GM12878 (cell line): ENCODE data around the gene EFNA1.

Experiments used
- BHLHE40 ChIP-seq, 2 experiments: fragments of 450-650 bp in 1 of 2; IDR thresholded peaks; 2 replicates each; pipeline ENCODE4 v1.6.1; 2011 to 2017; ENCODE audit warnings: low read depth in 2 of 2, borderline replicate concordance in 1 of 2, improper control_type of control experiment in 1 of 2, low read length in 1 of 2, mild to moderate bottlenecking in 1 of 2
- CEBPB ChIP-seq, 2 experiments: fragments of 150-350 bp in 1 of 2; IDR thresholded peaks; 2 replicates each; pipeline ENCODE4 v1.6.1; 2012 to 2014; ENCODE audit warnings: low read depth in 2 of 2, low read length in 2 of 2, borderline replicate concordance in 1 of 2, inconsistent platforms in 1 of 2
- GABPA ChIP-seq: IDR thresholded peaks from 2 replicates; pipeline ENCODE4 v1.6.1; 2014; ENCODE audit warnings: antibody characterized with exemption, low read depth, mild to moderate bottlenecking, inconsistent platforms
- POLR2A ChIP-seq: IDR thresholded peaks from 2 replicates; pipeline ENCODE4 v1.6.1; 2011; ENCODE audit warnings: low read depth, mild to moderate bottlenecking, low read length
- POLR2AphosphoS5 ChIP-seq: IDR thresholded peaks from 2 replicates; pipeline ENCODE4 v1.6.1; 2011; ENCODE audit warnings: mild to moderate bottlenecking, low read length, inconsistent platforms
- RAD21 ChIP-seq: IDR thresholded peaks from 2 replicates; pipeline ENCODE4 v1.6.1; 2011; ENCODE audit warnings: mild to moderate bottlenecking, low read depth, low read length, moderate library complexity; ENCODE audit not compliant: insufficient read depth
- RFX5 ChIP-seq: IDR thresholded peaks from 2 replicates; pipeline ENCODE4 v1.6.1; 2011; ENCODE audit warnings: low read depth, low read length, improper control_type of control experiment
- SREBF1 ChIP-seq: IDR thresholded peaks from 2 replicates; pipeline ENCODE4 v1.6.1; 2012; ENCODE audit warnings: mild to moderate bottlenecking, low read length
- TARDBP ChIP-seq: IDR thresholded peaks from 2 replicates; pipeline ENCODE4 v1.6.1; 2016; ENCODE audit warnings: borderline replicate concordance
- ZNF217 ChIP-seq: fragments of 450-650 bp; IDR thresholded peaks from 2 replicates; pipeline ENCODE4 v1.6.1; 2017; ENCODE audit warnings: antibody characterized with exemption, mild to moderate bottlenecking
- TF ChIP-seq, protein P1 (sequence below), 3 experiments: IDR thresholded peaks in 2 of 3; conservative IDR thresholded peaks in 1 of 3; 2 replicates each; pipeline ENCODE4 v1.5.1; 2011; ENCODE audit warnings: low read depth in 3 of 3, low read length in 3 of 3, mild to moderate bottlenecking in 3 of 3, control low read depth in 2 of 3, moderate library complexity in 2 of 3, inconsistent platforms in 1 of 3, mixed read lengths in 1 of 3; ENCODE audit not compliant: control insufficient read depth in 2 of 3, insufficient read depth in 1 of 3; ENCODE audit errors: extremely low read depth in 1 of 3
- TF ChIP-seq, protein P2 (sequence below): fragments of 450-650 bp; formaldehyde crosslinking; IDR thresholded peaks from 2 replicates; pipeline ENCODE4 v1.4.0; 2020; ENCODE audit warnings: mild to moderate bottlenecking, moderate library complexity
- TF ChIP-seq, protein P3 (sequence below): IDR thresholded peaks from 2 replicates; pipeline ENCODE4 v1.6.1; 2011; ENCODE audit warnings: low read depth, mild to moderate bottlenecking, low read length, moderate library complexity, borderline replicate concordance; ENCODE audit errors: extremely low read depth

DNA sequence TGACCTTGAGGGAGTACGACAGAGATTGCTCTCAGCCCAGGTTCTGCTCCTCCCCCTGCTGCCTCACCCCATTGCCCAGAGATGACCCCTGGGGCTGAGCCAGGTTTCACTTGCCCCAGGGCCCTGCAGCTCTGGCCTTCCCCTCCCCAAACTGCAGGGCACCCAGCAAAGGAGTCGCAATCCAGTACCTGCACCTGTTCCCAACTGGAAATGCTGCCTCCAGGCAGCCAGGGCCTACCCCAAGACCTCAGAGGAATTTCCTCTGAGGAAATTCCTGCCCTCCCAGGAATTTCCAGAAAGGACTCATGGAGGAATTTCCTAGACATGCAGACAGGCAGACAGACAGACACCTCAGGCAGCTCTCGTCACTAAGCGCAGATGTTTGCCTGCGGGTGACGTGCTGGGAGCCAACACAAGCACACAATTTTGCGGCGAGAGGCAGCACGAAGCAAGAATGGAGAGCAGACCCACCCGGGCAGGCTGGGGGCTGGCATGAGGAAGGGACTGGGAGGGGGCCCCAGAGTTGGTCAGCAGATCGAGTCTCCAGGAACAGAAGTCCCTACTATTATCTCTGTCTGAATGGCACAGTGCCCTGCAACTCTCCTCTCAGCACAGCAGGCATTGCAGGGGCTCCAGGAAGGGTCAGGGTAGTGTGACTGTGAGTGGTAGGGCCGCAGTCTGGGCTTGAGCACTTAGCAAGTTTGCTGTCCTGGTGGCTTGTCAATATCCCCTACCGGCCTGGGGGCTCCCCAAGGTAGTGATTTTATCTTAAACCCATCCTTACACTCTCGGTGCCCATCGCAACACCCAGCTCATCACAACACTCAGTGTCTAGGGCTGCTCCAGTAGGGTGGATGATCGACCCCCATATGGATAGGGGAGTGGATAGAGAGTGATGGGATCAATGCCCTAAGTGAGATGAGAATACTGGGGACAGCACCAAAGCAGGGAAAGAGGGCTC, 2.9 kb upstream of the EFNA1 start:
- no peak for TF ChIP-seq RAD21
- TF ChIP-seq ZNF217 = no peak
- TF ChIP-seq, protein P1, sequence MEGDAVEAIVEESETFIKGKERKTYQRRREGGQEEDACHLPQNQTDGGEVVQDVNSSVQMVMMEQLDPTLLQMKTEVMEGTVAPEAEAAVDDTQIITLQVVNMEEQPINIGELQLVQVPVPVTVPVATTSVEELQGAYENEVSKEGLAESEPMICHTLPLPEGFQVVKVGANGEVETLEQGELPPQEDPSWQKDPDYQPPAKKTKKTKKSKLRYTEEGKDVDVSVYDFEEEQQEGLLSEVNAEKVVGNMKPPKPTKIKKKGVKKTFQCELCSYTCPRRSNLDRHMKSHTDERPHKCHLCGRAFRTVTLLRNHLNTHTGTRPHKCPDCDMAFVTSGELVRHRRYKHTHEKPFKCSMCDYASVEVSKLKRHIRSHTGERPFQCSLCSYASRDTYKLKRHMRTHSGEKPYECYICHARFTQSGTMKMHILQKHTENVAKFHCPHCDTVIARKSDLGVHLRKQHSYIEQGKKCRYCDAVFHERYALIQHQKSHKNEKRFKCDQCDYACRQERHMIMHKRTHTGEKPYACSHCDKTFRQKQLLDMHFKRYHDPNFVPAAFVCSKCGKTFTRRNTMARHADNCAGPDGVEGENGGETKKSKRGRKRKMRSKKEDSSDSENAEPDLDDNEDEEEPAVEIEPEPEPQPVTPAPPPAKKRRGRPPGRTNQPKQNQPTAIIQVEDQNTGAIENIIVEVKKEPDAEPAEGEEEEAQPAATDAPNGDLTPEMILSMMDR (IDR thresholded peaks at IDR 0.05 in 2 of 3, conservative IDR thresholded peaks at IDR 0.05 in 1 of 3; ENCODE audit: control insufficient read depth in 2 of 3, extremely low read depth in 1 of 3, insufficient read depth in 1 of 3, low read depth in 3 of 3, low read length in 3 of 3) = no peak
- TF ChIP-seq BHLHE40 (IDR thresholded peaks at IDR 0.05; ENCODE audit: borderline replicate concordance in 1 of 2, low read depth in 2 of 2, low read length in 1 of 2) = no peak
- TF ChIP-seq, protein P2, sequence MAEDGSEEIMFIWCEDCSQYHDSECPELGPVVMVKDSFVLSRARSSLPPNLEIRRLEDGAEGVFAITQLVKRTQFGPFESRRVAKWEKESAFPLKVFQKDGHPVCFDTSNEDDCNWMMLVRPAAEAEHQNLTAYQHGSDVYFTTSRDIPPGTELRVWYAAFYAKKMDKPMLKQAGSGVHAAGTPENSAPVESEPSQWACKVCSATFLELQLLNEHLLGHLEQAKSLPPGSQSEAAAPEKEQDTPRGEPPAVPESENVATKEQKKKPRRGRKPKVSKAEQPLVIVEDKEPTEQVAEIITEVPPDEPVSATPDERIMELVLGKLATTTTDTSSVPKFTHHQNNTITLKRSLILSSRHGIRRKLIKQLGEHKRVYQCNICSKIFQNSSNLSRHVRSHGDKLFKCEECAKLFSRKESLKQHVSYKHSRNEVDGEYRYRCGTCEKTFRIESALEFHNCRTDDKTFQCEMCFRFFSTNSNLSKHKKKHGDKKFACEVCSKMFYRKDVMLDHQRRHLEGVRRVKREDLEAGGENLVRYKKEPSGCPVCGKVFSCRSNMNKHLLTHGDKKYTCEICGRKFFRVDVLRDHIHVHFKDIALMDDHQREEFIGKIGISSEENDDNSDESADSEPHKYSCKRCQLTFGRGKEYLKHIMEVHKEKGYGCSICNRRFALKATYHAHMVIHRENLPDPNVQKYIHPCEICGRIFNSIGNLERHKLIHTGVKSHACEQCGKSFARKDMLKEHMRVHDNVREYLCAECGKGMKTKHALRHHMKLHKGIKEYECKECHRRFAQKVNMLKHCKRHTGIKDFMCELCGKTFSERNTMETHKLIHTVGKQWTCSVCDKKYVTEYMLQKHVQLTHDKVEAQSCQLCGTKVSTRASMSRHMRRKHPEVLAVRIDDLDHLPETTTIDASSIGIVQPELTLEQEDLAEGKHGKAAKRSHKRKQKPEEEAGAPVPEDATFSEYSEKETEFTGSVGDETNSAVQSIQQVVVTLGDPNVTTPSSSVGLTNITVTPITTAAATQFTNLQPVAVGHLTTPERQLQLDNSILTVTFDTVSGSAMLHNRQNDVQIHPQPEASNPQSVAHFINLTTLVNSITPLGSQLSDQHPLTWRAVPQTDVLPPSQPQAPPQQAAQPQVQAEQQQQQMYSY (CRISPR knock-in tag) = no peak
- TF ChIP-seq CEBPB (IDR thresholded peaks at IDR 0.05; ENCODE audit: borderline replicate concordance in 1 of 2, low read depth in 2 of 2, low read length in 2 of 2) = no peak
- TF ChIP-seq GABPA = no peak
- TF ChIP-seq SREBF1 = no peak
- TF ChIP-seq, protein P3, sequence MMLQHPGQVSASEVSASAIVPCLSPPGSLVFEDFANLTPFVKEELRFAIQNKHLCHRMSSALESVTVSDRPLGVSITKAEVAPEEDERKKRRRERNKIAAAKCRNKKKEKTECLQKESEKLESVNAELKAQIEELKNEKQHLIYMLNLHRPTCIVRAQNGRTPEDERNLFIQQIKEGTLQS = no peak
- no peak for TF ChIP-seq POLR2A
- no peak for TF ChIP-seq RFX5
- no peak for TF ChIP-seq TARDBP
- TF ChIP-seq POLR2AphosphoS5 = no peak
